ENCODE results near the gene TMEM86A. TPM values are rescaled to one million over a fixed set of nuclear protein-coding genes. Genes with fewer than 3 reads are reported as not detected.

The TMEM86A gene
- total RNA-seq, 2 experiments from 2014 or later = 8.0 to 8.5 TPM

GRCh38 chr11:18726040-18726439 is 27.5 kb downstream of the TMEM86A start, which contains the start of gene IGSF22:
IGSF22 (minus strand) TSS chr11:18726188; CDS start chr11:18724236, 1,952 bp downstream.
- DNase-seq = no peak
- POLR2A ChIA-PET = no interaction called here

GRCh38 chr11:18727479-18728236 is 29.1 kb downstream of the TMEM86A start:
- Mint-ChIP-seq H3K4me3 (no peak overlapping the region), H3K9me3 (no peaks in the 10 kb centered on the region), H3K4me1 (ENCODE audit: low read depth) (peaks cover 10% of the 10 kb centered on the region), H3K27ac (no peak overlapping the region), H3K27me3 (no peaks in the 10 kb centered on the region), H3K36me3 (ENCODE audit: low read depth) (no peaks in the 10 kb centered on the region)
- Histone ChIP-seq H3K36me3 (ENCODE audit: insufficient read depth, low read length) (no peaks in the 10 kb centered on the region), H3K27ac (ENCODE audit: low read depth in 1 of 2, low read length in 2 of 2) (no peak overlapping the region), H3K27me3 (ENCODE audit: control insufficient read depth in 1 of 2, insufficient read depth in 2 of 2, low read length in 2 of 2) (no peaks in the 10 kb centered on the region), H3K9me3 (ENCODE audit: control insufficient read depth in 1 of 2, insufficient read depth in 1 of 2, low read length in 2 of 2) (no peaks in the 10 kb centered on the region), H3K4me1 (ENCODE audit: insufficient read depth, low read length) (peaks cover 18% of the 10 kb centered on the region), H3K4me3 (ENCODE audit: low read length) (no peak overlapping the region)
- POLR2A ChIA-PET = interaction anchor here (0.5 to 1.6 kb wide), 6 partner anchors 91 to 201 kb away, joined by 3 to 8 read pairs (median 4); partner anchors contain the start of genes SPTY2D1 and TSG101
- ATAC-seq (ENCODE audit: poor library complexity) = peak; percentile 86
- CTCF ChIA-PET = interaction anchor here (0.5 to 2.0 kb wide), 16 partner anchors 16 to 621 kb away, joined by 3 to 15 read pairs (median 3); partner anchors contain the start of genes TMEM86A and TSG101
- intact Hi-C loops (cut with DNase I, micrococcal nuclease) = loop anchor here in 1 of 2 experiments (10.0 kb wide), 1 partner anchor 403 kb away; the partner anchor contains the start of genes GTF2H1 and HPS5
- TF ChIP-seq CTCF (IDR thresholded peaks at IDR 0.05) = peak; percentile 79
- peak; percentile 20 to 74 (median 46) for DNase-seq

More at GRCh38 chr11:18726040-18726439, 27.5 kb downstream of the TMEM86A start, which contains the start of gene IGSF22:
- Histone ChIP-seq H3K36me3 (ENCODE audit: insufficient read depth, low read length) (no peaks in the 10 kb centered on the region), H3K9me3 (ENCODE audit: control insufficient read depth in 1 of 2, insufficient read depth in 1 of 2, low read length in 2 of 2) (no peaks in the 10 kb centered on the region), H3K4me1 (ENCODE audit: insufficient read depth, low read length) (peaks cover 26% of the 10 kb centered on the region), H3K4me3 (ENCODE audit: low read length) (no peak within 1 kb of the TSS), H3K27me3 (ENCODE audit: control insufficient read depth in 1 of 2, insufficient read depth in 2 of 2, low read length in 2 of 2) (no peaks in the 10 kb centered on the region), H3K27ac (ENCODE audit: low read depth in 1 of 2, low read length in 2 of 2) (no peak within 1 kb of the TSS)
- TF ChIP-seq CTCF (IDR thresholded peaks at IDR 0.05) = no peak
- Mint-ChIP-seq H3K27me3 (no peaks in the 10 kb centered on the region), H3K27ac (no peak within 1 kb of the TSS), H3K9me3 (no peaks in the 10 kb centered on the region), H3K36me3 (ENCODE audit: low read depth) (no peaks in the 10 kb centered on the region), H3K4me3 (no peak within 1 kb of the TSS), H3K4me1 (ENCODE audit: low read depth) (peaks cover 14% of the 10 kb centered on the region)
- no peak for ATAC-seq (ENCODE audit: poor library complexity)
- CTCF ChIA-PET = no interaction called here
- intact Hi-C loops (cut with DNase I, micrococcal nuclease) = loop anchor here in 1 of 2 experiments (10.0 kb wide), 1 partner anchor 401 kb away; the partner anchor contains the start of genes GTF2H1 and HPS5

GRCh38 chr11:18728658-18729057 is 30.1 kb downstream of the TMEM86A start:
- H3K4me3 ChIP-seq (ENCODE audit: low read length) = no peak overlapping the region
- DNase-seq = no peak
- no peak for TF ChIP-seq CTCF (IDR thresholded peaks at IDR 0.05)

More at GRCh38 chr11:18728658-18729057, 30.1 kb downstream of the TMEM86A start:
- no peaks in the 10 kb centered on the region for H3K36me3 Mint-ChIP-seq (ENCODE audit: low read depth)
- ChIA-PET CTCF (interaction anchor here (1.0 to 2.0 kb wide), 4 partner anchors 95 to 622 kb away, joined by 3 to 15 read pairs (median 3); no protein-coding TSS in a partner anchor), POLR2A (interaction anchor here (1.0 to 1.6 kb wide), 2 partner anchors 94 to 202 kb away, joined by 7 to 8 read pairs; partner anchors contain the start of genes SPTY2D1 and TSG101)
- Histone ChIP-seq H3K27me3 (ENCODE audit: control insufficient read depth in 1 of 2, insufficient read depth in 2 of 2, low read length in 2 of 2) (no peaks in the 10 kb centered on the region), H3K4me1 (ENCODE audit: insufficient read depth, low read length) (peaks cover 18% of the 10 kb centered on the region), H3K27ac (ENCODE audit: low read depth in 1 of 2, low read length in 2 of 2) (no peak overlapping the region), H3K36me3 (ENCODE audit: insufficient read depth, low read length) (no peaks in the 10 kb centered on the region), H3K9me3 (ENCODE audit: control insufficient read depth in 1 of 2, insufficient read depth in 1 of 2, low read length in 2 of 2) (no peaks in the 10 kb centered on the region)
- H3K9me3 Mint-ChIP-seq = no peaks in the 10 kb centered on the region
- intact Hi-C loops (cut with DNase I, micrococcal nuclease) = loop anchor here in 1 of 2 experiments (10.0 kb wide), 1 partner anchor 404 kb away; the partner anchor contains the start of genes GTF2H1 and HPS5
- H3K4me1 Mint-ChIP-seq (ENCODE audit: low read depth) = peaks cover 10% of the 10 kb centered on the region
- ATAC-seq (ENCODE audit: poor library complexity) = no peak
- H3K4me3 Mint-ChIP-seq = no peak overlapping the region
- no peaks in the 10 kb centered on the region for H3K27me3 Mint-ChIP-seq
- H3K27ac Mint-ChIP-seq = no peak overlapping the region
